Gastroesophageal sphincter (tissue), 4 donors: Measurements from ENCODE around the gene WNT2. TPM values are rescaled to one million over a fixed set of nuclear protein-coding genes. Genes with fewer than 3 reads are reported as not detected.

Experiments
- ATAC-seq: fragments of 150-250 bp; one replicate; pipeline ENCODE4 v1.9.1; 2016; ENCODE audit warnings: mild to moderate bottlenecking, moderate library complexity
- H3K27ac ChIP-seq, 4 donors: fragments of 200-600 bp; sonication (generic) in 3 of 4; 1 replicate in 3 of 4; 2 replicates in 1 of 4; pipeline ENCODE4 v1.5.1; 2016 to 2019
- H3K27me3 ChIP-seq: fragments of 200-600 bp; sonication (generic); one replicate; pipeline ENCODE4 v1.5.1; 2019
- H3K36me3 ChIP-seq, 2 donors: fragments of 200-600 bp; sonication (generic); one replicate each; pipeline ENCODE4 v1.5.1; 2019; ENCODE audit warnings: control low read depth in 1 of 2
- H3K4me1 ChIP-seq, 3 donors: fragments of 200-600 bp; sonication (generic); 1 replicate in 2 of 3; 2 replicates in 1 of 3; pipeline ENCODE4 v1.5.1; 2016 to 2019; ENCODE audit warnings: control low read depth in 2 of 3
- H3K4me3 ChIP-seq, 2 donors: fragments of 200-600 bp; sonication (generic); one replicate each; pipeline ENCODE4 v1.5.1; 2019; ENCODE audit warnings: mild to moderate bottlenecking in 1 of 2, moderate library complexity in 1 of 2
- H3K9me3 ChIP-seq, 3 donors: fragments of 200-600 bp; sonication (generic); one replicate each; pipeline ENCODE4 v1.5.1; 2017 to 2019; ENCODE audit warnings: control low read depth in 2 of 3
- CTCF ChIP-seq, 4 experiments: fragments of 200-600 bp in 2 of 4; fragments of 450-650 bp in 2 of 4; sonication (generic) in 1 of 4; IDR thresholded peaks; one replicate each; pipeline ENCODE4 v1.5.1; 2017 to 2019; ENCODE audit warnings: antibody characterized with exemption in 4 of 4, mild to moderate bottlenecking in 2 of 4, moderate library complexity in 2 of 4
- EP300 ChIP-seq: sonication (generic); formaldehyde crosslinking; IDR thresholded peaks from one replicate; pipeline ENCODE4 v1.6.1; 2017; ENCODE audit warnings: antibody characterized with exemption, mild to moderate bottlenecking
- POLR2A ChIP-seq, 2 donors: fragments of 450-650 bp; IDR thresholded peaks; one replicate each; pipeline ENCODE4 v1.6.1; 2017; ENCODE audit warnings: antibody characterized with exemption in 2 of 2, mild to moderate bottlenecking in 2 of 2, moderate library complexity in 1 of 2
- POLR2AphosphoS5 ChIP-seq: sonication (generic); formaldehyde crosslinking; IDR thresholded peaks from one replicate; pipeline ENCODE4 v1.6.1; 2017; ENCODE audit warnings: antibody characterized with exemption
- WGBS, 2 donors: methylation state at CpG; one replicate each; pipeline ENCODE4 v1.1.5; 2018; ENCODE audit warnings: low coverage in 1 of 2; 5-methylcytosine and 5-hydroxymethylcytosine counted together
- total RNA-seq, 4 donors: library from RNA; depleted of rRNA; stranded (reverse); fragments of >200 nt; gene quantifications; one replicate each; pipeline ENCODE4 v1.1.0, GENCODE V29; 2016

The WNT2 gene
- total RNA-seq, 4 donors from 2014 or later: 0.54 to 1.3 (median 1.1) TPM; not detected in 1

GRCh38 chr7:117349570-117349969, 26.7 kb upstream of the WNT2 start:
- H3K36me3 ChIP-seq: no peaks in the 10 kb centered on the region
- no peak for ATAC-seq
- WGBS, 2 donors: 85 to 89% methylated on average over 1 to 2 of the region's 2 CpGs
- no peak overlapping the region for H3K27ac ChIP-seq
- no peaks in the 10 kb centered on the region for H3K4me1 ChIP-seq
- no peak overlapping the region for H3K4me3 ChIP-seq
- TF ChIP-seq EP300 (no peak), CTCF (IDR thresholded peaks at IDR 0.05) (no peak), POLR2A (IDR thresholded peaks at IDR 0.05) (no peak)
- H3K27me3 ChIP-seq: peaks cover 28% of the 10 kb centered on the region
- no peaks in the 10 kb centered on the region for H3K9me3 ChIP-seq

GRCh38 chr7:117347962-117348672, 25.3 kb upstream of the WNT2 start:
- ATAC-seq: no peak
- Histone ChIP-seq H3K4me1 (no peaks in the 10 kb centered on the region), H3K36me3 (no peaks in the 10 kb centered on the region), H3K9me3 (no peaks in the 10 kb centered on the region), H3K27ac (no peak overlapping the region), H3K4me3 (no peak overlapping the region), H3K27me3 (peaks cover 28% of the 10 kb centered on the region)
- WGBS, 2 donors: 74 to 76% methylated on average over 3 to 5 of the region's 7 CpGs
- TF ChIP-seq POLR2A (IDR thresholded peaks at IDR 0.05) (no peak), EP300 (no peak), POLR2AphosphoS5 (no peak), CTCF (IDR thresholded peaks at IDR 0.05) (no peak)

GRCh38 chr7:117347480-117347879, 24.6 kb upstream of the WNT2 start:
- no peak overlapping the region for H3K4me3 ChIP-seq
- no CpG with 5 or more reads among the region's 6 CpGs for WGBS, 2 donors
- H3K27ac ChIP-seq: no peak overlapping the region
- peaks cover 28% of the 10 kb centered on the region for H3K27me3 ChIP-seq
- TF ChIP-seq POLR2A (IDR thresholded peaks at IDR 0.05) (no peak), EP300 (no peak), POLR2AphosphoS5 (no peak), CTCF (IDR thresholded peaks at IDR 0.05) (no peak)
- no peaks in the 10 kb centered on the region for H3K9me3 ChIP-seq
- no peaks in the 10 kb centered on the region for H3K4me1 ChIP-seq
- H3K36me3 ChIP-seq: no peaks in the 10 kb centered on the region
- ATAC-seq: no peak

- ATAC-seq: no peak
- H3K36me3 ChIP-seq: no peaks in the 10 kb centered on the region
- TF ChIP-seq POLR2A (IDR thresholded peaks at IDR 0.05): no peak
- no peak for TF ChIP-seq EP300
- TF ChIP-seq CTCF (IDR thresholded peaks at IDR 0.05): no peak
- TF ChIP-seq POLR2AphosphoS5: no peak
- peaks cover 24% of the 10 kb centered on the region for H3K27me3 ChIP-seq
- no peak overlapping the region for H3K27ac ChIP-seq
- no peaks in the 10 kb centered on the region for H3K4me1 ChIP-seq
- H3K4me3 ChIP-seq: no peak overlapping the region
- no peaks in the 10 kb centered on the region for H3K9me3 ChIP-seq
Observed at GRCh38 chr7:117346161-117346560, 23.3 kb upstream of the WNT2 start.

DNA sequence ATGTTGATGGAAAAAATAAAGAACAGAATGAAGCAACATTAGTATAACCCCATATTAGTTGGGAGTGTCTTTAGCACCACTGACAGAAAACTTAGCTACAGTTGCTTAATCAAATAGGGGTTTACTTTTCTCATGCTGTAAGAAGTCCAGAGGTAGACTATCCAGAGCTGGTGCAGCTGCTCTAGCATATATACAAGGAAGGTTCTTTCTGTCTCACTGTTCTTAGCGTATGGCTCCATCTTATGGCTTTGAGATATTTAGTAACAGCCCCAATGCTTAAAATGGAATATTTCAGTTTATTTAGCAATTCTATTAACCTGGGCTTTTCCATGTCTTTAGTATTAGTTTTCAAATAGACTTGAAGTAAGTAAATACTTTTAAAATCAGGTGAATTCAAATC, 15.2 kb upstream of the WNT2 start:
- TF ChIP-seq CTCF (IDR thresholded peaks at IDR 0.05) (no peak), POLR2AphosphoS5 (no peak), POLR2A (IDR thresholded peaks at IDR 0.05) (no peak)
- H3K27me3 ChIP-seq: no peaks in the 10 kb centered on the region
- H3K4me3 ChIP-seq: no peak overlapping the region
- no peak overlapping the region for H3K27ac ChIP-seq
- no peaks in the 10 kb centered on the region for H3K4me1 ChIP-seq
- 33 to 89% methylated on average over 1 of the region's 1 CpG for WGBS, 2 donors
- no peak for ATAC-seq
- H3K9me3 ChIP-seq: no peaks in the 10 kb centered on the region
- no peaks in the 10 kb centered on the region for H3K36me3 ChIP-seq
